SK-N-MC (cell line): ENCODE results near the gene FAS.
A peak's percentile ranks its signal among the peaks of the same experiment; 100 is the strongest.

Experiments
- DNase-seq: peaks from one replicate; pipeline ENCODE4 v3.0.0-alpha.2; 2011; ENCODE audit warnings: low read depth, low spot score
- H3K27ac ChIP-seq: fragments of 200-600 bp; sonication (generic); 2 replicates; pipeline ENCODE4 v1.5.1; 2016; ENCODE audit warnings: mixed run types
- H3K36me3 ChIP-seq: fragments of 200-600 bp; sonication (generic); 2 replicates; pipeline ENCODE4 v1.6.1; 2017; ENCODE audit warnings: antibody characterized with exemption, low read length, mixed read lengths; ENCODE audit not compliant: insufficient read depth
- H3K4me3 ChIP-seq: fragments of 200-600 bp; sonication (generic); 2 replicates; pipeline ENCODE4 v1.5.1; 2016
- H3K9ac ChIP-seq: fragments of 200-600 bp; sonication (generic); 2 replicates; pipeline ENCODE4 v1.8.0; 2017; ENCODE audit warnings: mixed run types, mixed read lengths; ENCODE audit not compliant: insufficient read length
- H3K9me3 ChIP-seq: fragments of 200-600 bp; sonication (generic); 2 replicates; pipeline ENCODE4 v1.6.1; 2017; ENCODE audit warnings: low read depth, mild to moderate bottlenecking, antibody characterized with exemption, low read length, moderate library complexity, mixed read lengths
- EZH2 ChIP-seq: fragments of 200-600 bp; sonication (generic); IDR thresholded peaks from one replicate; pipeline ENCODE4 v1.6.1; 2017; ENCODE audit warnings: antibody characterized with exemption
- FOXP2 ChIP-seq: optimal IDR thresholded peaks from 2 replicates; pipeline ENCODE3; 2011; ENCODE audit warnings: mild to moderate bottlenecking, moderate library complexity; ENCODE audit not compliant: insufficient read depth; ENCODE audit errors: extremely low read length, control extremely low read depth
- POLR2AphosphoS5 ChIP-seq: IDR thresholded peaks from 2 replicates; pipeline ENCODE4 v1.6.1; 2012; ENCODE audit warnings: mild to moderate bottlenecking, low read depth, low read length, borderline replicate concordance

Gene FAS

DNA sequence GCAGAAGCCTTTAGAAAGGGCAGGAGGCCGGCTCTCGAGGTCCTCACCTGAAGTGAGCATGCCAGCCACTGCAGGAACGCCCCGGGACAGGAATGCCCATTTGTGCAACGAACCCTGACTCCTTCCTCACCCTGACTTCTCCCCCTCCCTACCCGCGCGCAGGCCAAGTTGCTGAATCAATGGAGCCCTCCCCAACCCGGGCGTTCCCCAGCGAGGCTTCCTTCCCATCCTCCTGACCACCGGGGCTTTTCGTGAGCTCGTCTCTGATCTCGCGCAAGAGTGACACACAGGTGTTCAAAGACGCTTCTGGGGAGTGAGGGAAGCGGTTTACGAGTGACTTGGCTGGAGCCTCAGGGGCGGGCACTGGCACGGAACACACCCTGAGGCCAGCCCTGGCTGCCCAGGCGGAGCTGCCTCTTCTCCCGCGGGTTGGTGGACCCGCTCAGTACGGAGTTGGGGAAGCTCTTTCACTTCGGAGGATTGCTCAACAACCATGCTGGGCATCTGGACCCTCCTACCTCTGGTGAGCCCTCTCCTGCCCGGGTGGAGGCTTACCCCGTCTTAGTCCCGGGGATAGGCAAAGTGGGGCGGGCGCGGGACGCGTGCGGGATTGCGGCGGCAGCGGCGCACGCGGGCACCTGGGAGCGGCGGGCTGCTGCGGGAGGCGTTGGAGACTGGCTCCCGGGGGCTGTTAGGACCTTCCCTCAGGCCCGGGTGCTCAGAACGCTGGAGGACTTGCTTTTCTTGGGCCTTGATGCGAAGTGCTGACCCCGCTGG lies at the start of gene FAS:
TSS of gene FAS (plus strand) at position 415 of the 777 bp plus-strand sequence. CDS start at position 494, 79 bp downstream.
- no peak for TF ChIP-seq POLR2AphosphoS5
- no peak for TF ChIP-seq FOXP2
- no peak for TF ChIP-seq EZH2
- H3K9me3 ChIP-seq, result no peaks in the 10 kb centered on the region
- peak within 1 kb of the TSS; percentile 87 for H3K9ac ChIP-seq
- H3K36me3 ChIP-seq, result no peaks in the 10 kb centered on the region
- DNase-seq, result no peak
- peak within 1 kb of the TSS; percentile 85 for H3K4me3 ChIP-seq
- peak within 1 kb of the TSS; percentile 62; the same call in 1 of the 2 replicates for H3K27ac ChIP-seq

DNA sequence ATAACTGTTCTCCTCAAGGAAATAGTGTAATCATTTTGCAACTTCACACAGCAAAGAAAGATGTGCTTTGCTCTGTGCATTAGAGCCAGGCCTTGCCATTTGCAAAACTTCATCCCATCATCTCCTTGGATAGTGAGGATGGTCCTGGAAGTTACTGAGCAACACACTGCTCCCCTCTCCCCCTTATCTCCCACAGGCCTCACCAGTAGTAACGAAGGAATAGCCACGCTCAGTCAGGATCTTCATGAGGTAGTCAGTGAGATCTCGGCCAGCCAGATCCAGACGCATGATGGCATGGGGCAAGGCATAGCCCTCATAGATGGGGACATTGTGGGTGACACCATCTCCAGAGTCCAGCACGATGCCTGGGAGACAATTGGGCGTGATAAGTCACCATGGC lies 49.6 kb upstream of the FAS start:
- Histone ChIP-seq H3K4me3 (no peak overlapping the region), H3K27ac (no peak overlapping the region), H3K9me3 (no peaks in the 10 kb centered on the region), H3K9ac (no peak overlapping the region), H3K36me3 (no peaks in the 10 kb centered on the region)
- TF ChIP-seq FOXP2, result no peak
- no peak for TF ChIP-seq POLR2AphosphoS5
- no peak for TF ChIP-seq EZH2
- DNase-seq, result no peak

DNA sequence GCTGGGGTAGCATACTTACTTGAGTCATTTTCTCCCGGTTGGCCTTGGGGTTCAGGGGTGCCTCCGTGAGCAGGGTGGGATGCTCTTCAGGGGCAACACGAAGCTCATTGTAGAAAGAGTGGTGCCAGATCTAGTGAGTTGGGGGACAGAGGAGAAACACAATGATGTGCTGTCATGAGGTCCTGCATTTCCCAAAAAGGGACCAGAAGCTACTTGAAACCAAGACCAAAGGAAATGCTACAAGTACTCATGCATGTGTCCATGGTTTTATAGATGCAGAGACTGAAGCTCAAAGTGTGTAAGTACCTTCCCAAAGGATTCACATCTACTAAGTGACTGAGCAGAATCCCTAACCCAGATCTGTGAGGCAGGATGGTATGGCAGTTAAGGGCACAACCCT lies 46.8 kb upstream of the FAS start:
- Histone ChIP-seq H3K36me3 (no peaks in the 10 kb centered on the region), H3K27ac (no peak overlapping the region), H3K4me3 (no peak overlapping the region), H3K9me3 (no peaks in the 10 kb centered on the region), H3K9ac (no peak overlapping the region)
- TF ChIP-seq FOXP2, result no peak
- TF ChIP-seq EZH2, result no peak
- TF ChIP-seq POLR2AphosphoS5, result no peak
- DNase-seq, result no peak

DNA sequence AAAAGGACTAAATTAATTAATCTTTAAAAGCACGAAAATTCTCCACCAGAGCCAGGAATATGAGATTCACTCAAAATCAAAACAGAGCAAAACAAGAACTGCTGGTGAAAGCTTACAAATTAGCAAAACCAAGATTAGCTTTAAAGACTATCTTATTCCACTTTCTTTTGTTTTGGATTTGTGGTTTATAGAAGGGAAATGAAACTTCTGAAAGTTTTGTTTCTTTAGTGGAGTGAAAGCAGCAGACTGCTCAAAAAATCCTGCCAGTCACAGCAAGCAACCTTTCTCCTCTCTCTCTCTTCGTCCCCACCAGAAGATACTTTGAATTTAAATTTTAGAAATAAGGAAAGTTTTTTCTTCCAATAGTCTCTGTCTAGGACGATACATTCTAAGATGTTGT lies 45.8 kb upstream of the FAS start:
- Histone ChIP-seq H3K4me3 (no peak overlapping the region), H3K27ac (no peak overlapping the region), H3K36me3 (no peaks in the 10 kb centered on the region), H3K9ac (no peak overlapping the region), H3K9me3 (no peaks in the 10 kb centered on the region)
- TF ChIP-seq EZH2 (no peak), FOXP2 (no peak), POLR2AphosphoS5 (no peak)
- no peak for DNase-seq

DNA sequence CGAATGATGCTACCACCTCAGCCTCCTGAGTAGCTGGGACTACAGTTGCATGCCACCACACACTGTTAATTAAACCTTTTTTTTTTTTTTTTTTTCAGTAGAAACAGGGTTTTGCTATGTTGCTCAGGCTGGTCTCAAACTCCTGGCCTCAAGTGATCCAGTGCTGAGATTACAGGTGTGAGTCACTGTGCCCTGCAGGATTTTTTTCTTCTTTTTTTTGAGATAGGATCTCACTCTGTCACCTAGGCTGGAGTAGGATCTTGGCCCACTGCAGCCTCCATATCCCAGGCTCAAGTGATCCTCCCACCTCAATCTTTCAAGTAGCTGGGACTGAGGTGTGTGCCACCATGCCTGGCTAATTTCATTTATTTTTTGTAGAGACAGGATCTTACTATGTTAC lies 44.4 kb upstream of the FAS start:
- H3K36me3 ChIP-seq, result no peaks in the 10 kb centered on the region
- no peak for TF ChIP-seq EZH2
- TF ChIP-seq POLR2AphosphoS5, result no peak
- TF ChIP-seq FOXP2, result no peak
- no peak for DNase-seq

DNA sequence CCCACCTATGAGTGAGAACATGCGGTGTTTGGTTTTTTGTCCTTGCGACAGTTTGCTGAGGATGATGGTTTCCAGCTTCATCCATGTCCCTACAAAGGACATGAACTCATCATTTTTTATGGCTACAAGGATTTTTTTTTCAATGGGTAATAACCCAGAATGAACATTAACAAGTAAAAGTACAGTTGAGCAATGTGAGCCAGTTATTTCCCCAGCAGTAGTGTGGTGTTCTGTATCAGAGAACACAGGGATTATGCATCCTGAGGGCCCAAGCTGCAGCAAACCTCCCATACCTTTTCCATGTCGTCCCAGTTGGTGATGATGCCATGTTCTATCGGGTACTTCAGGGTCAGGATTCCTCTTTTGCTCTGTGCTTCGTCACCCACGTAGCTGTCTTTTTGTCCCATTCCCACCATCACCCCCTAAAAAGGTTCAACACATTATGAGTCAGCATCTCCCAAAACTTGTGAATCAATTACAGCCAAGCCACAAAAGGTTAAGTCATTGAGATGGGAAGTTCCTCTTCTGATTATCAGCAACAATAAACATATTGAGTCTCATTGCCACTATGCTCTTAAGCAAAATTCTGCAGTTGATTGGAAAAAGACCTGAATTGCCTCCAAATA lies 43.5 kb upstream of the FAS start:
- no peak for TF ChIP-seq FOXP2
- no peak for TF ChIP-seq POLR2AphosphoS5
- no peak for TF ChIP-seq EZH2
- H3K4me3 ChIP-seq, result no peak overlapping the region
- H3K9ac ChIP-seq, result no peak overlapping the region
- H3K9me3 ChIP-seq, result no peaks in the 10 kb centered on the region
- no peak overlapping the region for H3K27ac ChIP-seq
- no peaks in the 10 kb centered on the region for H3K36me3 ChIP-seq
- no peak for DNase-seq

More for the DNA sequence above, 44.4 kb upstream of the FAS start:
- H3K9me3 ChIP-seq, result no peaks in the 10 kb centered on the region
- no peak overlapping the region for H3K27ac ChIP-seq
- H3K4me3 ChIP-seq, result no peak overlapping the region
- no peak overlapping the region for H3K9ac ChIP-seq

DNA sequence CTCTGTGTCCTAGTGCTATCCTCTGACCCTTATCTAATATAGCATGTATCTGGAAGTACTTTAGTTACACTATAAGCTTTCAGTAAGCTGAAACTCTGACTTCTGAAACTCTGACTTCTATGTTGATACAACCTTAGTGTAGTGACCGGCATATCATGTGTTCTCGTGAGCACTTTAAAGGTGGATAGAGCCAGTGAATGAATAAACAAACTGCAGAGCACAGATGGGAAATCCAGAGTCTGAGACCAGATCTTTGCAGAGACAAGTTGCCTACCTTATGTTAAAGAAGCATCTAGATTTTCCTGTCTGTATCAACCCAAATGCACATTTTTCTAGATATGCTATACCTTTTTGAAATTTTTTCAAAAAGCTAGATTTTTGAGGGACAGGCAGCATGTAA lies 41.5 kb upstream of the FAS start:
- no peak for TF ChIP-seq FOXP2
- TF ChIP-seq POLR2AphosphoS5, result no peak
- TF ChIP-seq EZH2, result no peak

DNA sequence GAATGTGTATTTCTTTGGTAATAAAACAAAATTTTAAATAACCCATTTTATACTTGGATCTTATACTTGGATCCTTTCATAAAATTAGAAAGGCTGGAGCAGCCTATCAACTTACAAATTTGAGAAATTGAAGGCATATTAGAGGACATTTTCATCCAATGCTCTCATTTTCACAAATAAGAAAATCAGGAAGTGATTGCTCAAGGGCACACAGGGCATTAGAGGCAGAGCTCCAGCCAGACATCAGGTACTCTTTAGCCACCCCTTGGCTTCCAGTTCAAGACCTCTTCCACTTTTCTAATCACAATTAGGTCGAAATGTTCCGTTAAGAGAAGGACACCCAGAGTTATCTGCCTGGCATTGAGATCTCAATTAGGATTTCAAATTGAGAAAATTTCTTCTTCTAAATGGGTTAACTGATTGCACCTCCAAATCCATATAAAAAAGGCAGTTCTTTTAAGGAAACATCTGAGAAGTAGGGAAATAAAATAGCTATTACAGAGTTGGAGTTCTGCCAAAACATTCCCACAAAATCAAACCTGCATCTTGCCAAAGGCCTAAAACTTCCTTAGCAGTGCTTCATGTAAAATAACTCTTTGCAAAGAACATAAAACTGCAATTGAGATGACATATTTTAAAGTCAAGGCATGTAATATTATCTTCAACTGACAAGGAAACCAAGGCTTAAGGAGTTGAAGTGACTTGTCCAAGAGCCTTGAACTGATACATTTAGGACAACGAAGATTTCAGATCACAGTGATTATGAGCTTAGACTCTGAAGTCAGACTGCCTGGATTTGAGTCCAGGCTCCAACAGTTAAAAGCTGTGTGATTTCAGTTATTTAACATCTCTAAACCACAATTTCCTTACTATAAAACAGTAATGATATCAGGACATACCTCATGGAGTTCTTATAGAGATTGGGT lies 40.4 kb upstream of the FAS start:
- H3K27ac ChIP-seq, result peak overlapping the region; percentile 94

More for the DNA sequence above, 41.5 kb upstream of the FAS start:
- Histone ChIP-seq H3K4me3 (no peak overlapping the region), H3K27ac (no peak overlapping the region), H3K9ac (no peak overlapping the region), H3K36me3 (no peaks in the 10 kb centered on the region), H3K9me3 (no peaks in the 10 kb centered on the region)
- DNase-seq, result no peak

More for the DNA sequence above, 40.4 kb upstream of the FAS start:
- peak overlapping the region; percentile 70 for H3K9ac ChIP-seq
- no peaks in the 10 kb centered on the region for H3K36me3 ChIP-seq
- peak overlapping the region; percentile 36 for H3K4me3 ChIP-seq
- TF ChIP-seq EZH2 (no peak), FOXP2 (no peak), POLR2AphosphoS5 (no peak)
- peak; percentile 39 for DNase-seq
- H3K9me3 ChIP-seq, result no peaks in the 10 kb centered on the region
